ENCODE results near the gene FANCE.

GRCh38 chr6:35507221-35507620 lies 55.1 kb downstream of the FANCE start:
- TF ChIP-seq ATF4 (CRISPR knock-in tag; IDR thresholded peaks at IDR 0.05) (no peak), ZNF24 (IDR thresholded peaks at IDR 0.05) (no peak), NR2C1 (IDR thresholded peaks at IDR 0.05) (no peak), NR2C1 (tag; IDR thresholded peaks at IDR 0.05) (no peak), E2F1 (CRISPR knock-in tag; IDR thresholded peaks at IDR 0.05) (no peak), ZNF436 (CRISPR knock-in tag; IDR thresholded peaks at IDR 0.05) (no peak), JUNB (CRISPR knock-in tag; conservative IDR thresholded peaks at IDR 0.05) (no peak), GATAD2A (IDR thresholded peaks at IDR 0.05) (no peak), MEIS2 (IDR thresholded peaks at IDR 0.05; ENCODE audit: partially characterized antibody) (no peak), RBFOX2 (IDR thresholded peaks at IDR 0.05; ENCODE audit: low read depth, low read length) (no peak), IRF9 (tag; IDR thresholded peaks at IDR 0.05) (no peak), BCL6 (CRISPR knock-in tag; IDR thresholded peaks at IDR 0.05) (no peak), CEBPB (tag; IDR thresholded peaks at IDR 0.05) (no peak), XRCC5 (IDR thresholded peaks at IDR 0.05; ENCODE audit: low read depth, low read length) (no peak), MXI1 (IDR thresholded peaks at IDR 0.05; ENCODE audit: low read depth, low read length) (no peak)
